H9 (cell line): ENCODE results near the gene TGM3. TPM values are rescaled to one million over a fixed set of nuclear protein-coding genes. Genes with fewer than 3 reads are reported as not detected.
A peak's percentile ranks its signal among the peaks of the same experiment; 100 is the strongest.

Experiments
- DNase-seq: peaks from one replicate; pipeline ENCODE4 v3.0.0-alpha.2; 2017
- H2AFZ ChIP-seq: one replicate; pipeline ENCODE4 v1.6.1; 2013; ENCODE audit warnings: mild to moderate bottlenecking, low read length, control low read depth, moderate library complexity
- H2AK5ac ChIP-seq: 2 replicates; pipeline ENCODE4 v1.6.1; 2013; ENCODE audit warnings: low read length, control low read depth, mixed read lengths; ENCODE audit not compliant: insufficient read length
- H2BK120ac ChIP-seq: one replicate; pipeline ENCODE4 v1.6.1; 2013; ENCODE audit warnings: low read depth, mild to moderate bottlenecking, low read length, control low read depth, inconsistent platforms; ENCODE audit not compliant: poor library complexity, severe bottlenecking
- H2BK12ac ChIP-seq: 2 replicates; pipeline ENCODE4 v1.6.1; 2013; ENCODE audit warnings: low read length, control low read depth, mixed read lengths, low read depth; ENCODE audit not compliant: insufficient read length
- H2BK15ac ChIP-seq: 2 replicates; pipeline ENCODE4 v1.6.1; 2013; ENCODE audit warnings: low read depth, low read length, control low read depth
- H2BK20ac ChIP-seq: one replicate; pipeline ENCODE4 v1.6.1; 2013; ENCODE audit warnings: low read depth, mild to moderate bottlenecking, low read length, control low read depth, inconsistent platforms; ENCODE audit not compliant: poor library complexity, severe bottlenecking
- H2BK5ac ChIP-seq: 2 replicates; pipeline ENCODE4 v1.6.1; 2013; ENCODE audit warnings: low read length, control low read depth, mixed read lengths; ENCODE audit not compliant: insufficient read length
- H3K14ac ChIP-seq: 2 replicates; pipeline ENCODE4 v1.6.1; 2013; ENCODE audit warnings: low read length, control low read depth; ENCODE audit not compliant: insufficient read depth
- H3K18ac ChIP-seq: 2 replicates; pipeline ENCODE4 v1.6.1; 2013; ENCODE audit warnings: low read depth, mild to moderate bottlenecking, mixed read lengths, low read length, control low read depth; ENCODE audit not compliant: insufficient read length
- H3K23ac ChIP-seq: 2 replicates; pipeline ENCODE4 v1.6.1; 2013; ENCODE audit warnings: low read length, control low read depth, mixed read lengths, low read depth; ENCODE audit not compliant: insufficient read length
- H3K23me2 ChIP-seq: 2 replicates; pipeline ENCODE4 v1.6.1; 2013; ENCODE audit warnings: low read depth, mild to moderate bottlenecking, mixed read lengths, low read length, control low read depth; ENCODE audit not compliant: insufficient read length, poor library complexity, severe bottlenecking
- H3K27ac ChIP-seq: 2 replicates; pipeline ENCODE4 v1.5.1; 2013; ENCODE audit warnings: low read length, control low read depth, mixed read lengths, low read depth; ENCODE audit not compliant: insufficient read length
- H3K27me3 ChIP-seq: 2 replicates; pipeline ENCODE4 v1.6.1; 2013; ENCODE audit warnings: low read length, control low read depth, inconsistent platforms; ENCODE audit not compliant: insufficient read depth
- H3K4ac ChIP-seq: 2 replicates; pipeline ENCODE4 v1.6.1; 2013; ENCODE audit warnings: low read depth, mild to moderate bottlenecking, control low read depth, inconsistent platforms, low read length, moderate library complexity
- H3K4me1 ChIP-seq: 2 replicates; pipeline ENCODE4 v1.6.1; 2013; ENCODE audit warnings: low read length, control low read depth, inconsistent platforms; ENCODE audit not compliant: insufficient read depth
- H3K4me2 ChIP-seq: 2 replicates; pipeline ENCODE4 v1.6.1; 2013; ENCODE audit warnings: low read length, control low read depth, mixed read lengths; ENCODE audit not compliant: insufficient read length, insufficient read depth
- H3K56ac ChIP-seq: 2 replicates; pipeline ENCODE4 v1.6.1; 2013; ENCODE audit warnings: low read depth, mild to moderate bottlenecking, mixed read lengths, low read length, control low read depth; ENCODE audit not compliant: insufficient read length
- H3K79me1 ChIP-seq: 2 replicates; pipeline ENCODE4 v1.6.1; 2013; ENCODE audit warnings: low read depth, mild to moderate bottlenecking, moderate library complexity, low read length, control low read depth, inconsistent platforms; ENCODE audit not compliant: insufficient read depth, poor library complexity, severe bottlenecking
- H3K79me2 ChIP-seq: 2 replicates; pipeline ENCODE4 v1.6.1; 2013; ENCODE audit warnings: low read length, control low read depth, inconsistent platforms; ENCODE audit not compliant: insufficient read depth
- H3K9ac ChIP-seq: 2 replicates; pipeline ENCODE4 v1.6.1; 2013; ENCODE audit warnings: low read length, control low read depth, mixed read lengths; ENCODE audit not compliant: insufficient read length; ENCODE audit errors: extremely low read depth
- H3K9me3 ChIP-seq: one replicate; pipeline ENCODE4 v1.6.1; 2013; ENCODE audit warnings: low read depth, low read length, inconsistent platforms; ENCODE audit not compliant: control insufficient read depth
- H3T11ph ChIP-seq: one replicate; pipeline ENCODE4 v1.6.1; 2013; ENCODE audit warnings: mild to moderate bottlenecking, low read length, control low read depth, inconsistent platforms
- H4K20me1 ChIP-seq: one replicate; pipeline ENCODE4 v1.6.1; 2013; ENCODE audit not compliant: control insufficient read depth, insufficient read length, insufficient read depth
- H4K5ac ChIP-seq: 2 replicates; pipeline ENCODE4 v1.6.1; 2013; ENCODE audit warnings: low read depth, mild to moderate bottlenecking, mixed read lengths, low read length, control low read depth; ENCODE audit not compliant: insufficient read length
- H4K8ac ChIP-seq: replicated peaks from 2 replicates; pipeline ENCODE4 v1.6.1; 2013; ENCODE audit warnings: low read length, control low read depth, mixed read lengths, low read depth; ENCODE audit not compliant: insufficient read length
- H4K91ac ChIP-seq: 2 replicates; pipeline ENCODE4 v1.6.1; 2013; ENCODE audit warnings: low read depth, mild to moderate bottlenecking, moderate library complexity, mixed read lengths, low read length, control low read depth; ENCODE audit not compliant: insufficient read length
- H3K27ac Mint-ChIP-seq, 3 experiments: 2 replicates in 2 of 3; 3 replicates in 1 of 3; pipeline ENCODE4 v1.8.0; 2020 to 2021; ENCODE audit warnings: mixed read lengths in 3 of 3, mild to moderate bottlenecking in 1 of 3, moderate library complexity in 1 of 3
- H3K27me3 Mint-ChIP-seq: 2 replicates; pipeline ENCODE4 v1.8.0; 2021; ENCODE audit warnings: low read depth, mild to moderate bottlenecking, moderate library complexity, mixed read lengths
- H3K36me3 Mint-ChIP-seq, 3 experiments: 2 replicates in 2 of 3; 3 replicates in 1 of 3; pipeline ENCODE4 v1.8.0; 2020 to 2021; ENCODE audit warnings: low read depth in 3 of 3, mixed read lengths in 3 of 3; ENCODE audit not compliant: insufficient read depth in 1 of 3
- H3K4me1 Mint-ChIP-seq, 2 experiments: 2 replicates each; pipeline ENCODE4 v1.8.0; 2020; ENCODE audit warnings: mixed read lengths in 2 of 2
- H3K4me3 Mint-ChIP-seq, 2 experiments: 2 replicates in 1 of 2; 3 replicates in 1 of 2; pipeline ENCODE4 v1.8.0; 2020 to 2021; ENCODE audit warnings: mild to moderate bottlenecking in 2 of 2, mixed read lengths in 2 of 2, moderate library complexity in 1 of 2
- H3K9me3 Mint-ChIP-seq, 2 experiments: 2 replicates in 1 of 2; 3 replicates in 1 of 2; pipeline ENCODE4 v1.8.0; 2020; ENCODE audit warnings: mild to moderate bottlenecking in 2 of 2, mixed read lengths in 2 of 2, moderate library complexity in 1 of 2
- WGBS: extraction: QIAGEN DNeasy Blood & Tissue Kit; methylation state at CpG from one replicate; pipeline ENCODE4 v1.1.7; 2013; ENCODE audit warnings: missing lambda C conversion rate, low lambda C conversion rate, mixed read lengths; ENCODE audit not compliant: insufficient read length; ENCODE audit errors: extremely low coverage; 5-methylcytosine and 5-hydroxymethylcytosine counted together
- total RNA-seq: library from RNA; stranded (reverse); gene quantifications from 2 replicates; pipeline ENCODE4 v1.2.1, GENCODE V29; 2021
- TF ChIP-seq, protein P1 (sequence below): fragments of 200-600 bp; sonication (generic); conservative IDR thresholded peaks from 3 replicates; pipeline ENCODE4 v1.8.0; 2021; ENCODE audit warnings: antibody characterized with exemption, mild to moderate bottlenecking

The TGM3 gene
- total RNA-seq, 1 experiment from 2014 or later, result not detected

DNA sequence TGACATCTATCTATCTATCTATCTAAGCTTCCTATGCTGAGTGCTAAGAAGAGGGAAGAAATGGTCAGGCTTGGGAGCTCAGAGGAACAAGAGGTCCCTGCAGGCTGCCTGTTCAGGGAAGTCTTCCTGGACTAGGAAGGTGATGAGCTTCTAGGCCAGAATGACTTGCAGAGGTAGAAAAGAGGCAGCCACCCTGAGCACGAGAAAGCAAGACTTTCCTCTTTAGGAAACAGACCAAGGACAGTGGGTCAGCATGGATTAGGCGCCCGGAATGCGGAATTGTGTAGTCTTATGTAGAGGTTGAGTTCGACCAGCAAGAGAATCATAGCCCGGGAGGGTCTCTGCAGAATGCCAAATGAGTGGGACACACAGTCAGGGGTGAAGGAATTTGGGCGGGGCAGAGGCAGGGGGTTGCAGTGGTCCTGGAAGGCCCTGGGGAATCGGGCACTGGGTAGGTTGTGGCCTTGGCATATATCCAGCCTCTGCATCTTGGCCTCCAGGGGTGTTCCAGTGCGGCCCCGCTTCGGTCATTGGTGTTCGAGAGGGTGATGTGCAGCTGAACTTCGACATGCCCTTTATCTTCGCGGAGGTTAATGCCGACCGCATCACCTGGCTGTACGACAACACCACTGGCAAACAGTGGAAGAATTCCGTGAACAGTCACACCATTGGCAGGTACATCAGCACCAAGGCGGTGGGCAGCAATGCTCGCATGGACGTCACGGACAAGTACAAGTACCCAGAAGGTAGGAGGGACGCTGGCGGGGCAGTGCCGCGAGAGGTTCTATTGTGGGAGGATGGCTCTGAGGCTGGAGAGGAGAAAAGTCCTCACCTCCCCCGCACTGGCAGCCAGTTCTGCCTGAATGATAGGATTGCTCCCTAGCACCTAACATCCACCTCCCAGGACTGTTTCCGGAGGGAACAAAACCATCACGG is 32.1 kb downstream of the TGM3 start:
- H2BK20ac ChIP-seq, result no peak overlapping the region
- no peak for DNase-seq
- H4K20me1 ChIP-seq, result no peaks in the 10 kb centered on the region
- no CpG with 5 or more reads among the region's 30 CpGs for WGBS
- H3K27me3 Mint-ChIP-seq, result peaks cover 11% of the 10 kb centered on the region
- H3K27ac ChIP-seq, result no peak overlapping the region
- H3K27ac Mint-ChIP-seq, result peak overlapping the region in 1 of 3 experiments; percentile 70; a peak in 1 of 7 replicates
- no peaks in the 10 kb centered on the region for H3K9me3 Mint-ChIP-seq
- H3K79me1 ChIP-seq, result no peaks in the 10 kb centered on the region
- peaks cover 11 to 15% of the 10 kb centered on the region in 2 experiments for H3K4me1 Mint-ChIP-seq
- H3K4me1 ChIP-seq, result 0 out of 2 replicates have a peak, but pooled peaks cover 2% of the 10 kb centered on the region
- no peak overlapping the region for H2AK5ac ChIP-seq
- H4K8ac ChIP-seq, result no peak overlapping the region
- H3K9me3 ChIP-seq, result no peaks in the 10 kb centered on the region
- H2AFZ ChIP-seq, result no peak overlapping the region
- H3K36me3 Mint-ChIP-seq, result no peaks in the 10 kb centered on the region
- no peak overlapping the region for H3K4me2 ChIP-seq
- H2BK120ac ChIP-seq, result no peak overlapping the region
- no peak overlapping the region for H3K4me3 Mint-ChIP-seq
- no peak overlapping the region for H3T11ph ChIP-seq
- H3K14ac ChIP-seq, result no peak overlapping the region
- no peak overlapping the region for H3K4ac ChIP-seq
- no peak overlapping the region for H3K23ac ChIP-seq
- no peak overlapping the region for H2BK15ac ChIP-seq
- no peak overlapping the region for H4K5ac ChIP-seq
- no peaks in the 10 kb centered on the region for H3K27me3 ChIP-seq
- TF ChIP-seq, protein P1, sequence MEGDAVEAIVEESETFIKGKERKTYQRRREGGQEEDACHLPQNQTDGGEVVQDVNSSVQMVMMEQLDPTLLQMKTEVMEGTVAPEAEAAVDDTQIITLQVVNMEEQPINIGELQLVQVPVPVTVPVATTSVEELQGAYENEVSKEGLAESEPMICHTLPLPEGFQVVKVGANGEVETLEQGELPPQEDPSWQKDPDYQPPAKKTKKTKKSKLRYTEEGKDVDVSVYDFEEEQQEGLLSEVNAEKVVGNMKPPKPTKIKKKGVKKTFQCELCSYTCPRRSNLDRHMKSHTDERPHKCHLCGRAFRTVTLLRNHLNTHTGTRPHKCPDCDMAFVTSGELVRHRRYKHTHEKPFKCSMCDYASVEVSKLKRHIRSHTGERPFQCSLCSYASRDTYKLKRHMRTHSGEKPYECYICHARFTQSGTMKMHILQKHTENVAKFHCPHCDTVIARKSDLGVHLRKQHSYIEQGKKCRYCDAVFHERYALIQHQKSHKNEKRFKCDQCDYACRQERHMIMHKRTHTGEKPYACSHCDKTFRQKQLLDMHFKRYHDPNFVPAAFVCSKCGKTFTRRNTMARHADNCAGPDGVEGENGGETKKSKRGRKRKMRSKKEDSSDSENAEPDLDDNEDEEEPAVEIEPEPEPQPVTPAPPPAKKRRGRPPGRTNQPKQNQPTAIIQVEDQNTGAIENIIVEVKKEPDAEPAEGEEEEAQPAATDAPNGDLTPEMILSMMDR, result no peak
- no peaks in the 10 kb centered on the region for H3K79me2 ChIP-seq
- no peak overlapping the region for H3K9ac ChIP-seq
- no peak overlapping the region for H4K91ac ChIP-seq
- no peaks in the 10 kb centered on the region for H3K23me2 ChIP-seq
- no peak overlapping the region for H2BK12ac ChIP-seq
- no peak overlapping the region for H2BK5ac ChIP-seq
- H3K56ac ChIP-seq, result no peak overlapping the region
- H3K18ac ChIP-seq, result no peak overlapping the region
